ENCODE data around the gene PUM1.

- TF ChIP-seq FOXK2 (IDR thresholded peaks at IDR 0.05) (no peak), FOXM1 (IDR thresholded peaks at IDR 0.05; ENCODE audit: borderline replicate concordance) (no peak), LEF1 (IDR thresholded peaks at IDR 0.05; ENCODE audit: borderline replicate concordance) (no peak), NFRKB (IDR thresholded peaks at IDR 0.05) (no peak)
Measured at GRCh38 chr1:30905916-30906620, 159.4 kb downstream of the PUM1 start.

Data from HEK293T (cell line).